Measurements from ENCODE around the gene APPL2. TPM values are rescaled to one million over a fixed set of nuclear protein-coding genes. Genes with fewer than 3 reads are reported as not detected.

Gene APPL2
- polyA plus RNA-seq, 1 donor from 2014 or later, result 47.0 TPM

- Histone ChIP-seq H3F3A (ENCODE audit: insufficient read depth, low read length, poor library complexity, severe bottlenecking) (no peaks in the 10 kb centered on the region), H3K9me3 (ENCODE audit: low read length) (no peaks in the 10 kb centered on the region), H3K4me3 (ENCODE audit: low read length) (no peak overlapping the region), H2AFZ (ENCODE audit: low read depth, low read length) (no peak overlapping the region), H3K4me2 (ENCODE audit: low read length) (no peak overlapping the region), H3K36me3 (ENCODE audit: insufficient read depth, low read length) (peaks cover 8% of the 10 kb centered on the region), H3K9me2 (ENCODE audit: insufficient read depth, low read length) (no peaks in the 10 kb centered on the region), H3K9ac (ENCODE audit: low read length) (no peak overlapping the region), H3K27me3 (ENCODE audit: insufficient read depth, low read depth, low read length) (no peaks in the 10 kb centered on the region), H4K20me1 (ENCODE audit: insufficient read depth) (no peaks in the 10 kb centered on the region), H3K79me2 (replicated peaks; ENCODE audit: insufficient read depth, low read length) (peaks cover 43% of the 10 kb centered on the region), H3K27ac (ENCODE audit: low read length) (no peak overlapping the region)
- TF ChIP-seq CTCF (IDR thresholded peaks at IDR 0.05; ENCODE audit: poor library complexity, severe bottlenecking), result no peak
- no peak for TF ChIP-seq EP300 (conservative IDR thresholded peaks at IDR 0.05; ENCODE audit: poor library complexity, severe bottlenecking)
- no peak for TF ChIP-seq EZH2 (IDR thresholded peaks at IDR 0.05; ENCODE audit: borderline replicate concordance, insufficient read depth, low read length, poor library complexity, severe bottlenecking)
- no peak for TF ChIP-seq RAD21 (conservative IDR thresholded peaks at IDR 0.05)
- no peak for TF ChIP-seq POLR2AphosphoS5 (IDR thresholded peaks at IDR 0.05)
- no peak for TF ChIP-seq TAF1 (IDR thresholded peaks at IDR 0.05; ENCODE audit: low read depth)
- no peak for TF ChIP-seq SMC3 (conservative IDR thresholded peaks at IDR 0.05; ENCODE audit: poor library complexity)
- TF ChIP-seq REST (IDR thresholded peaks at IDR 0.05; ENCODE audit: borderline replicate concordance), result no peak
- TF ChIP-seq MXI1 (conservative IDR thresholded peaks at IDR 0.05; ENCODE audit: poor library complexity, severe bottlenecking), result no peak
Observed at GRCh38 chr12:105229371-105229770, 6.6 kb downstream of the APPL2 start.

- no peaks in the 10 kb centered on the region for H4K20me1 ChIP-seq (ENCODE audit: insufficient read depth)
- no peaks in the 10 kb centered on the region for H3F3A ChIP-seq (ENCODE audit: insufficient read depth, low read length, poor library complexity, severe bottlenecking)
- H3K27me3 ChIP-seq (ENCODE audit: insufficient read depth, low read depth, low read length), result no peaks in the 10 kb centered on the region
- no peaks in the 10 kb centered on the region for H3K9me2 ChIP-seq (ENCODE audit: insufficient read depth, low read length)
- no peak overlapping the region for H2AFZ ChIP-seq (ENCODE audit: low read depth, low read length)
- H3K4me2 ChIP-seq (ENCODE audit: low read length), result no peak overlapping the region
- H3K4me3 ChIP-seq (ENCODE audit: low read length), result no peak overlapping the region
- no peak overlapping the region for H3K9ac ChIP-seq (ENCODE audit: low read length)
- peaks cover 8% of the 10 kb centered on the region for H3K36me3 ChIP-seq (ENCODE audit: insufficient read depth, low read length)
- H3K27ac ChIP-seq (ENCODE audit: low read length), result no peak overlapping the region
- no peak for TF ChIP-seq EZH2 (IDR thresholded peaks at IDR 0.05; ENCODE audit: borderline replicate concordance, insufficient read depth, low read length, poor library complexity, severe bottlenecking)
- no peak for TF ChIP-seq REST (IDR thresholded peaks at IDR 0.05; ENCODE audit: borderline replicate concordance)
- no peak for TF ChIP-seq CTCF (IDR thresholded peaks at IDR 0.05; ENCODE audit: poor library complexity, severe bottlenecking)
- TF ChIP-seq EP300 (conservative IDR thresholded peaks at IDR 0.05; ENCODE audit: poor library complexity, severe bottlenecking), result no peak
- no peak for TF ChIP-seq MXI1 (conservative IDR thresholded peaks at IDR 0.05; ENCODE audit: poor library complexity, severe bottlenecking)
- TF ChIP-seq POLR2AphosphoS5 (IDR thresholded peaks at IDR 0.05), result no peak
- TF ChIP-seq SMC3 (conservative IDR thresholded peaks at IDR 0.05; ENCODE audit: poor library complexity), result no peak
- TF ChIP-seq RAD21 (conservative IDR thresholded peaks at IDR 0.05), result no peak
- peaks cover 39% of the 10 kb centered on the region for H3K79me2 ChIP-seq (replicated peaks; ENCODE audit: insufficient read depth, low read length)
- no peaks in the 10 kb centered on the region for H3K9me3 ChIP-seq (ENCODE audit: low read length)
Observed at GRCh38 chr12:105228966-105229365, 7.0 kb downstream of the APPL2 start.
